Right atrium auricular region (tissue), 2 donors: ENCODE data around the gene PLAC8. TPM values are rescaled to one million over a fixed set of nuclear protein-coding genes. Genes with fewer than 3 reads are reported as not detected.

Experiments
- DNase-seq: peaks from one replicate; pipeline ENCODE4 v3.0.0-alpha.2; 2019; ENCODE audit warnings: low spot score
- H3K27ac ChIP-seq, 2 donors: fragments of 200-600 bp; sonication (generic); 1 replicate in 1 of 2; 2 replicates in 1 of 2; pipeline ENCODE4 v1.5.1; 2016 to 2019
- H3K27me3 ChIP-seq, 2 donors: fragments of 200-600 bp; sonication (generic); one replicate each; pipeline versions ENCODE4 v1.5.1 to v1.6.0; 2017 to 2019
- H3K36me3 ChIP-seq: fragments of 200-600 bp; sonication (generic); one replicate; pipeline ENCODE4 v1.5.1; 2016
- H3K4me1 ChIP-seq, 2 donors: fragments of 200-600 bp; sonication (generic); one replicate each; pipeline versions ENCODE4 v1.5.1 to v1.6.0; 2017 to 2019
- H3K4me3 ChIP-seq, 2 donors: fragments of 200-600 bp; sonication (generic); 1 replicate in 1 of 2; 2 replicates in 1 of 2; pipeline ENCODE4 v1.5.1; 2017 to 2019; ENCODE audit warnings: mild to moderate bottlenecking in 1 of 2, moderate library complexity in 1 of 2
- H3K9me3 ChIP-seq, 2 donors: fragments of 200-600 bp; sonication (generic); one replicate each; pipeline ENCODE4 v1.5.1; 2019
- CTCF ChIP-seq, 2 donors: fragments of 200-600 bp; sonication (generic); IDR thresholded peaks; one replicate each; pipeline ENCODE4 v1.5.1; 2019; ENCODE audit warnings: antibody characterized with exemption in 2 of 2
- total RNA-seq, 2 donors: library from RNA; depleted of rRNA; stranded (reverse); fragments of >200 nt; gene quantifications; one replicate each; pipeline ENCODE4 v1.1.0, GENCODE V29; 2016

The PLAC8 gene
- total RNA-seq, result 1 to 10 TPM in 1 of 2 donors, under 1 TPM in 1; 0.48 to 2.1 TPM

GRCh38 chr4:83114576-83114975 lies at the start of gene PLAC8:
PLAC8 (minus strand) TSS chr4:83114729; CDS start chr4:83107921, 6,808 bp downstream.
- peaks cover 0 to 5% of the 10 kb centered on the region in 2 donors for H3K4me1 ChIP-seq
- H3K4me3 ChIP-seq, result no peak within 1 kb of the TSS
- no peaks in the 10 kb centered on the region for H3K27me3 ChIP-seq
- no peaks in the 10 kb centered on the region for H3K36me3 ChIP-seq
- H3K9me3 ChIP-seq, result no peaks in the 10 kb centered on the region
- TF ChIP-seq CTCF (IDR thresholded peaks at IDR 0.05), result no peak
- DNase-seq, result no peak
- no peak within 1 kb of the TSS for H3K27ac ChIP-seq

GRCh38 chr4:83153417-83153816 lies 38.9 kb upstream of the PLAC8 start:
- TF ChIP-seq CTCF (IDR thresholded peaks at IDR 0.05), result no peak
- no peaks in the 10 kb centered on the region for H3K36me3 ChIP-seq
- no peak for DNase-seq
- no peak overlapping the region for H3K27ac ChIP-seq
- peaks cover 0 to 6% of the 10 kb centered on the region in 2 donors for H3K9me3 ChIP-seq
- no peaks in the 10 kb centered on the region for H3K27me3 ChIP-seq
- no peak overlapping the region for H3K4me3 ChIP-seq
- no peaks in the 10 kb centered on the region for H3K4me1 ChIP-seq

- Histone ChIP-seq H3K27ac (no peak overlapping the region), H3K9me3 (peaks cover 0 to 6% of the 10 kb centered on the region in 2 donors), H3K36me3 (no peaks in the 10 kb centered on the region), H3K4me1 (no peaks in the 10 kb centered on the region), H3K27me3 (no peaks in the 10 kb centered on the region), H3K4me3 (no peak overlapping the region)
- DNase-seq, result no peak
- TF ChIP-seq CTCF (IDR thresholded peaks at IDR 0.05), result no peak
These were observed 38.2 kb upstream of the PLAC8 start for GRCh38 chr4:83152746-83153145.

- DNase-seq, result no peak
- H3K4me3 ChIP-seq, result no peak overlapping the region
- no peaks in the 10 kb centered on the region for H3K27me3 ChIP-seq
- H3K4me1 ChIP-seq, result no peaks in the 10 kb centered on the region
- H3K9me3 ChIP-seq, result peaks cover 0 to 6% of the 10 kb centered on the region in 2 donors
- no peaks in the 10 kb centered on the region for H3K36me3 ChIP-seq
- H3K27ac ChIP-seq, result no peak overlapping the region
- no peak for TF ChIP-seq CTCF (IDR thresholded peaks at IDR 0.05)
These were observed 37.1 kb upstream of the PLAC8 start for GRCh38 chr4:83151651-83152050.

GRCh38 chr4:83150653-83151330 lies 36.3 kb upstream of the PLAC8 start:
- no peaks in the 10 kb centered on the region for H3K27me3 ChIP-seq
- H3K27ac ChIP-seq, result no peak overlapping the region
- H3K4me3 ChIP-seq, result no peak overlapping the region
- no peak for DNase-seq
- no peak for TF ChIP-seq CTCF (IDR thresholded peaks at IDR 0.05)
- H3K36me3 ChIP-seq, result no peaks in the 10 kb centered on the region
- H3K4me1 ChIP-seq, result no peaks in the 10 kb centered on the region
- no peaks in the 10 kb centered on the region for H3K9me3 ChIP-seq
